Spinal cord (tissue), 10 donors: ENCODE results near the gene PLXDC2. TPM values are rescaled to one million over a fixed set of nuclear protein-coding genes. Genes with fewer than 3 reads are reported as not detected.
"Not testable (repeated sequence)": the region's sequence is repeated elsewhere in the genome, so short reads cannot be mapped to it uniquely, and the experiment has no call there.

ENCODE experiments used
- DNase-seq, 6 donors: peaks; one replicate each; pipeline versions ENCODE4 v3.0.0 to v3.0.0-alpha.2; 2013 to 2015; ENCODE audit warnings: low spot score in 6 of 6, low read depth in 4 of 6
- H3K27ac ChIP-seq: one replicate; pipeline ENCODE4 v1.5.1; 2013; ENCODE audit warnings: low read depth, low read length, control low read depth
- H3K27me3 ChIP-seq: one replicate; pipeline ENCODE4 v1.6.1; 2013; ENCODE audit warnings: low read length; ENCODE audit not compliant: control insufficient read depth, insufficient read depth
- H3K36me3 ChIP-seq: one replicate; pipeline ENCODE4 v1.6.1; 2013; ENCODE audit warnings: low read length; ENCODE audit not compliant: control insufficient read depth, insufficient read depth
- H3K4me1 ChIP-seq: one replicate; pipeline ENCODE4 v1.6.1; 2013; ENCODE audit warnings: low read length; ENCODE audit not compliant: control insufficient read depth, insufficient read depth
- H3K4me3 ChIP-seq: one replicate; pipeline ENCODE4 v1.5.1; 2013; ENCODE audit warnings: low read depth, low read length, control low read depth
- H3K9me3 ChIP-seq: one replicate; pipeline ENCODE4 v1.6.1; 2013; ENCODE audit warnings: low read length; ENCODE audit not compliant: control insufficient read depth, insufficient read depth
- WGBS: methylation state at CpG from one replicate; pipeline ENCODE4 v1.1.5; 2013; ENCODE audit warnings: missing lambda C conversion rate; ENCODE audit not compliant: insufficient coverage; 5-methylcytosine and 5-hydroxymethylcytosine counted together
- long read RNA-seq, 4 donors: transcript quantifications; one replicate each; lab custom pipeline, GENCODE V29; 2026
- polyA plus RNA-seq, 2 donors: library from polyadenylated mRNA; unstranded; fragments of 120-200 nt; gene quantifications; one replicate each; pipeline ENCODE4 v1.2.1, GENCODE V29; 2013; ENCODE audit not compliant: insufficient read length in 2 of 2
- total RNA-seq, 2 donors: library from RNA; depleted of rRNA in 1 of 2; stranded (reverse); fragments of 120-200 nt in 1 of 2; fragments of >200 nt in 1 of 2; gene quantifications; one replicate each; pipeline versions ENCODE4 v1.2.3 to v1.2.4, GENCODE V29; 2013 to 2014
- donor health status: healthy.

The PLXDC2 gene
- total RNA-seq, result 10 to 100 TPM; 80.9 to 83.1 TPM
- polyA plus RNA-seq, result 10 to 100 TPM; 25.3 to 30.6 TPM
- long read RNA-seq, donor 1, full-length matches to known transcripts, result 10 of 10 reads
- long read RNA-seq, donor 1, partial matches to known transcripts, result 0 of 10 reads
- long read RNA-seq, donor 1, other reads (novel, unspliced or antisense), result 0 of 10 reads
- long read RNA-seq, donor 2, result 0 reads
- long read RNA-seq, donor 3, full-length matches to known transcripts, result 2 of 2 reads
- long read RNA-seq, donor 3, partial matches to known transcripts, result 0 of 2 reads
- long read RNA-seq, donor 3, other reads (novel, unspliced or antisense), result 0 of 2 reads
- long read RNA-seq, donor 4, full-length matches to known transcripts, result 12 of 36 reads
- long read RNA-seq, donor 4, partial matches to known transcripts, result 24 of 36 reads
- long read RNA-seq, donor 4, other reads (novel, unspliced or antisense), result 0 of 36 reads

GRCh38 chr10:19816411-19817230, at the start of gene PLXDC2:
Gene PLXDC2, plus strand, starts transcription at chr10:19816432.
- Histone ChIP-seq H3K36me3 (no peaks in the 10 kb centered on the region), H3K27ac (peak within 1 kb of the TSS; percentile 92), H3K4me3 (peak within 1 kb of the TSS; percentile 97), H3K4me1 (peaks cover 17% of the 10 kb centered on the region), H3K9me3 (no peaks in the 10 kb centered on the region), H3K27me3 (peaks cover 12% of the 10 kb centered on the region)
- under 1% methylated on average over 59 of the region's 65 CpGs for WGBS
- peak in 5 of 6 donors; percentile 45 to 76 (median 68) for DNase-seq

GRCh38 chr10:19767876-19768275, 48.4 kb upstream of the PLXDC2 start:
- Histone ChIP-seq H3K4me3 (no peak overlapping the region), H3K27ac (no peak overlapping the region), H3K4me1 (no peaks in the 10 kb centered on the region), H3K36me3 (no peaks in the 10 kb centered on the region), H3K27me3 (no peaks in the 10 kb centered on the region), H3K9me3 (no peaks in the 10 kb centered on the region)
- WGBS, result 52% methylated on average over 5 of the region's 7 CpGs
- no peak for DNase-seq

- 55% methylated on average over 1 of the region's 3 CpGs for WGBS
- H3K27ac ChIP-seq, H3K9me3 ChIP-seq, H3K27me3 ChIP-seq, H3K4me3 ChIP-seq, H3K4me1 ChIP-seq, DNase-seq, H3K36me3 ChIP-seq: not testable (repeated sequence)
Observed at GRCh38 chr10:19769826-19770225, 46.4 kb upstream of the PLXDC2 start.

GRCh38 chr10:19772972-19773371, 43.3 kb upstream of the PLXDC2 start:
- no peaks in the 10 kb centered on the region for H3K4me1 ChIP-seq

GRCh38 chr10:19775296-19775695, 40.9 kb upstream of the PLXDC2 start:
- DNase-seq, result peak in 1 of 6 donors; percentile 9
- no peaks in the 10 kb centered on the region for H3K4me1 ChIP-seq
- 86% methylated on average over 1 of the region's 2 CpGs for WGBS
- no peak overlapping the region for H3K4me3 ChIP-seq
- no peak overlapping the region for H3K27ac ChIP-seq
- no peaks in the 10 kb centered on the region for H3K36me3 ChIP-seq
- H3K9me3 ChIP-seq, result no peaks in the 10 kb centered on the region
- no peaks in the 10 kb centered on the region for H3K27me3 ChIP-seq

More at GRCh38 chr10:19772972-19773371, 43.3 kb upstream of the PLXDC2 start:
- H3K4me3 ChIP-seq, result no peak overlapping the region
- WGBS, result no CpG with 5 or more reads among the region's 2 CpGs
- no peak overlapping the region for H3K27ac ChIP-seq
- H3K9me3 ChIP-seq, result no peaks in the 10 kb centered on the region
- no peaks in the 10 kb centered on the region for H3K27me3 ChIP-seq
- no peaks in the 10 kb centered on the region for H3K36me3 ChIP-seq
- no peak for DNase-seq

- Histone ChIP-seq H3K4me3 (no peak overlapping the region), H3K36me3 (no peaks in the 10 kb centered on the region), H3K9me3 (no peaks in the 10 kb centered on the region), H3K27me3 (no peaks in the 10 kb centered on the region), H3K4me1 (no peaks in the 10 kb centered on the region), H3K27ac (no peak overlapping the region)
- DNase-seq, result peak in 1 of 6 donors; percentile 53
- no CpG with 5 or more reads among the region's 2 CpGs for WGBS
Observed at GRCh38 chr10:19777806-19778205, 38.4 kb upstream of the PLXDC2 start.

GRCh38 chr10:19778996-19779395, 37.2 kb upstream of the PLXDC2 start:
- Histone ChIP-seq H3K27ac (no peak overlapping the region), H3K9me3 (no peaks in the 10 kb centered on the region), H3K4me3 (no peak overlapping the region), H3K27me3 (no peaks in the 10 kb centered on the region), H3K4me1 (no peaks in the 10 kb centered on the region), H3K36me3 (no peaks in the 10 kb centered on the region)
- WGBS, result no CpG with 5 or more reads among the region's 2 CpGs
- no peak for DNase-seq

- no peaks in the 10 kb centered on the region for H3K27me3 ChIP-seq
- H3K4me1 ChIP-seq, result no peaks in the 10 kb centered on the region
- no peaks in the 10 kb centered on the region for H3K9me3 ChIP-seq
- no peak overlapping the region for H3K27ac ChIP-seq
- no peak overlapping the region for H3K4me3 ChIP-seq
- WGBS, result 70% methylated on average over 1 of the region's 6 CpGs
- DNase-seq, result no peak
- no peaks in the 10 kb centered on the region for H3K36me3 ChIP-seq
Observed at GRCh38 chr10:19782430-19783089, 33.7 kb upstream of the PLXDC2 start.

- H3K27ac ChIP-seq, result no peak overlapping the region
- no peaks in the 10 kb centered on the region for H3K9me3 ChIP-seq
- WGBS, result no CpG with 5 or more reads among the region's 4 CpGs
- no peak for DNase-seq
- no peak overlapping the region for H3K4me3 ChIP-seq
- no peaks in the 10 kb centered on the region for H3K27me3 ChIP-seq
- no peaks in the 10 kb centered on the region for H3K36me3 ChIP-seq
- no peaks in the 10 kb centered on the region for H3K4me1 ChIP-seq
Observed at GRCh38 chr10:19783721-19784120, 32.5 kb upstream of the PLXDC2 start.
